SK-N-SH (cell line): ENCODE measurements around the gene TYROBP. TPM values are rescaled to one million over a fixed set of nuclear protein-coding genes. Genes with fewer than 3 reads are reported as not detected.

ENCODE experiments used
- CTCF ChIA-PET: fragments of 300-600, 350-600 bp; formaldehyde crosslinking; extraction: SDS; loops from one replicate; lab custom pipeline; 2021; lab: Yijun Ruan, JAX
- POLR2A ChIA-PET: fragments of 350-600 bp; sonication (Branson Sonifier 250); formaldehyde crosslinking; extraction: SDS; loops from one replicate; lab custom pipeline; 2020; ENCODE audit warnings: antibody characterized with exemption, inconsistent platforms; lab: Yijun Ruan, JAX
- DNase-seq: peaks from one replicate; pipeline ENCODE4 v3.0.0; 2012
- H2AFZ ChIP-seq: fragments of 200-600 bp; sonication (generic); 2 replicates; pipeline ENCODE4 v1.8.1; 2016; ENCODE audit warnings: antibody characterized with exemption, mild to moderate bottlenecking, low read depth
- H3F3A ChIP-seq: fragments of 200-600 bp; sonication (generic); replicated peaks from 2 replicates; pipeline ENCODE3; 2016; ENCODE audit warnings: antibody characterized with exemption, mild to moderate bottlenecking; ENCODE audit not compliant: insufficient read depth
- H3K27ac ChIP-seq, 2 experiments: fragments of 200-500 bp in 1 of 2; fragments of 200-600 bp in 1 of 2; sonication (Bioruptor generic) in 1 of 2; sonication (generic), shearing (Covaris generic) in 1 of 2; 2 replicates each; pipeline versions ENCODE4 v1.5.1 to v1.6.1; 2014 to 2016; ENCODE audit warnings: low read depth in 2 of 2, inconsistent platforms in 1 of 2, low read length in 1 of 2, mild to moderate bottlenecking in 1 of 2, mixed read lengths in 1 of 2
- H3K27me3 ChIP-seq: fragments of 200-600 bp; sonication (generic), shearing (Covaris generic); 2 replicates; pipeline ENCODE4 v1.6.1; 2016; ENCODE audit warnings: mixed run types; ENCODE audit not compliant: insufficient read depth
- H3K36me3 ChIP-seq, 2 experiments: fragments of 200-500 bp in 1 of 2; fragments of 200-600 bp in 1 of 2; sonication (Bioruptor generic) in 1 of 2; sonication (generic) in 1 of 2; replicated peaks in 1 of 2; 2 replicates each; pipeline versions ENCODE3 to v1.5.1; 2014 to 2016; ENCODE audit warnings: low read length in 1 of 2, mild to moderate bottlenecking in 1 of 2; ENCODE audit not compliant: insufficient read depth in 2 of 2, control insufficient read depth in 1 of 2
- H3K4me1 ChIP-seq, 2 experiments: fragments of 200-500 bp in 1 of 2; fragments of 200-600 bp in 1 of 2; sonication (Bioruptor generic) in 1 of 2; sonication (generic), shearing (Covaris generic) in 1 of 2; 2 replicates each; pipeline versions ENCODE4 v1.5.1 to v1.6.1; 2014 to 2016; ENCODE audit warnings: low read depth in 1 of 2, low read length in 1 of 2, mixed run types in 1 of 2; ENCODE audit not compliant: insufficient read depth in 2 of 2, control insufficient read depth in 1 of 2
- H3K4me2 ChIP-seq: fragments of 200-600 bp; sonication (generic), shearing (Covaris generic); 2 replicates; pipeline ENCODE4 v1.6.1; 2017; ENCODE audit warnings: mixed run types
- H3K4me3 ChIP-seq, 2 experiments: fragments of 200-500 bp in 1 of 2; fragments of 200-600 bp in 1 of 2; sonication (Bioruptor generic) in 1 of 2; sonication (generic), shearing (Covaris generic) in 1 of 2; 2 replicates each; pipeline versions ENCODE4 v1.5.1 to v1.8.1; 2014 to 2016; ENCODE audit warnings: low read depth in 2 of 2, inconsistent platforms in 1 of 2, low read length in 1 of 2, mild to moderate bottlenecking in 1 of 2, mixed read lengths in 1 of 2, moderate library complexity in 1 of 2
- H3K79me2 ChIP-seq: fragments of 200-600 bp; sonication (generic); 2 replicates; pipeline ENCODE4 v1.8.1; 2017; ENCODE audit warnings: mild to moderate bottlenecking; ENCODE audit not compliant: insufficient read depth
- H3K9ac ChIP-seq: fragments of 200-600 bp; sonication (generic); 2 replicates; pipeline ENCODE4 v1.6.1; 2017; ENCODE audit warnings: mixed run types
- H3K9me2 ChIP-seq: fragments of 200-600 bp; sonication (generic); 2 replicates; pipeline ENCODE4 v1.6.1; 2017; ENCODE audit warnings: mixed run types
- H3K9me3 ChIP-seq: fragments of 200-600 bp; sonication (generic); 2 replicates; pipeline ENCODE4 v1.6.1; 2017; ENCODE audit warnings: mixed run types, mild to moderate bottlenecking, moderate library complexity
- H4K20me1 ChIP-seq: fragments of 200-600 bp; sonication (generic); 2 replicates; pipeline ENCODE4 v1.6.1; 2017; ENCODE audit warnings: mild to moderate bottlenecking, mixed run types; ENCODE audit not compliant: insufficient read depth
- CHD2 ChIP-seq: fragments of 150-350 bp; IDR thresholded peaks from 2 replicates; pipeline ENCODE4 v1.6.1; 2018; ENCODE audit warnings: low read length; ENCODE audit not compliant: partially characterized antibody
- FOSL2 ChIP-seq: IDR thresholded peaks from 2 replicates; pipeline ENCODE4 v1.4.0; 2012; ENCODE audit warnings: low read depth, mild to moderate bottlenecking, moderate library complexity, borderline replicate concordance
- FOXJ3 ChIP-seq: sonication (generic); formaldehyde crosslinking; IDR thresholded peaks from 2 replicates; pipeline ENCODE4 v1.5.1; 2020; ENCODE audit warnings: mild to moderate bottlenecking, missing genetic modification reagents
- MAX ChIP-seq: IDR thresholded peaks from 2 replicates; pipeline ENCODE4 v1.4.0; 2012; ENCODE audit warnings: low read depth
- MEF2A ChIP-seq: IDR thresholded peaks from 2 replicates; pipeline ENCODE4 v1.4.0; 2012; ENCODE audit warnings: low read depth, borderline replicate concordance
- MXI1 ChIP-seq: IDR thresholded peaks from 2 replicates; pipeline ENCODE4 v1.6.1; 2012; ENCODE audit warnings: mild to moderate bottlenecking, low read depth, low read length, improper control_type of control experiment
- NFIC ChIP-seq: IDR thresholded peaks from 2 replicates; pipeline ENCODE4 v1.4.0; 2012; ENCODE audit warnings: borderline replicate concordance
- RXRA ChIP-seq: IDR thresholded peaks from 2 replicates; pipeline ENCODE4 v1.4.0; 2012; ENCODE audit warnings: low read depth, mild to moderate bottlenecking, borderline replicate concordance
- SMC3 ChIP-seq: IDR thresholded peaks from 2 replicates; pipeline ENCODE4 v1.6.1; 2012; ENCODE audit warnings: low read depth, low read length, improper control_type of control experiment
- WGBS: methylation state at CpG from one replicate; pipeline ENCODE4 v1.1.6; 2017; ENCODE audit warnings: low lambda C conversion rate; 5-methylcytosine and 5-hydroxymethylcytosine counted together
- polyA plus RNA-seq, 3 experiments: library from polyadenylated mRNA; depleted of rRNA; stranded (reverse); fragments of >200 nt; gene quantifications; 2 replicates each; pipeline ENCODE4 v1.2.3, GENCODE V29; 2012

The TYROBP gene
- polyA plus RNA-seq, 1 of the 3 experiments (the other 2 are of a cell fraction): not detected

- no peaks in the 10 kb centered on the region for H3K27me3 ChIP-seq
- TF ChIP-seq CHD2 (no peak), NFIC (no peak), FOSL2 (no peak)
- CTCF ChIA-PET: no interaction called here
- POLR2A ChIA-PET: no interaction called here
- peaks cover 10% of the 10 kb centered on the region for H3F3A ChIP-seq
- no peaks in the 10 kb centered on the region for H3K9me3 ChIP-seq
- 82% methylated on average over 10 of the region's 10 CpGs for WGBS
- H3K9me2 ChIP-seq: no peaks in the 10 kb centered on the region
- no peak overlapping the region for H3K4me3 ChIP-seq
- no peak overlapping the region for H3K9ac ChIP-seq
- peaks cover 11% of the 10 kb centered on the region; the same call in 1 of the 2 replicates for H3K79me2 ChIP-seq
- H3K4me1 ChIP-seq: peaks cover 8 to 22% of the 10 kb centered on the region in 2 experiments; a peak in 3 of 4 replicates
- no peak for DNase-seq
- 0 out of 2 replicates have a peak overlapping the region, but pooled peaks have one; percentile 24 for H3K4me2 ChIP-seq
- no peak overlapping the region for H2AFZ ChIP-seq
- H4K20me1 ChIP-seq: no peaks in the 10 kb centered on the region
- H3K27ac ChIP-seq: no peak overlapping the region
- no peaks in the 10 kb centered on the region for H3K36me3 ChIP-seq
Measured at GRCh38 chr19:35902870-35903475, 5.1 kb downstream of the TYROBP start.

DNA sequence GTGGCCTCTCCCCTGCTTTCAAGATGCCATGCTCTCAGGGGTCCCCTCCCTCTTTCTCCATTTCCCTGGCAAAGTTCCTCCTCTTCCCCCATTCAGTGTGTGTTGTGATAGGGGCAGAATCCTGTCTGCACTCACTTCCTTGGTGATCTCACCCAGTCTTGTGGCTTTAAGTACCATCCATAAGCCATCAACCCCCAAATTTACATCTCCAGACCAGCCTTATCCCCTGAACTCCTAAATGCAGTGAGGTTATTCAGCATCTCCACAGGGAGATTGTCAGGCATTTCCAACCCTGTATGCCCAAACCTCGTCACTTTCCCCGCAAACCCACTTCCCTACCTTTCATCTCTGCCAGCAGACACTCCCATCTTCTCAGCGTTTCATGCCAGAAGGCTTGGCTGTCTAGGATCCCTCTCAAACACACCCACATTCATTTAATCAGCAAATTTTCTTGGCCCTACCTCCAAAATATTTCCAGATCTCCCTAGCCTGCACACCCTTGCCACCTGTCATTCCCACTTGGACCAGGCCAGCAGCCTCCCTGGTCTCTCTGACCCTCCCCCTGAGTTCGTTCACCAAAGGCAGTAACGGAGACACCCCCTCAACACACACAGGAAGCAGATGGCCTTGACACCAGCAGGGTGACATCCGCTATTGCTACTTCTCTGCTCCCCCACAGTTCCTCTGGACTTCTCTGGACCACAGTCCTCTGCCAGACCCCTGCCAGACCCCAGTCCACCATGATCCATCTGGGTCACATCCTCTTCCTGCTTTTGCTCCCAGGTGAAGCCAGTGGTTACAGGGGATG lies 6.0 kb downstream of the TYROBP start, which contains the start of gene HCST:
HCST (plus strand) TSS at position 676 of the 808 bp plus-strand sequence; CDS start at position 741, 65 bp downstream.
- Histone ChIP-seq H3F3A (peaks cover 10% of the 10 kb centered on the region), H3K9ac (no peak within 1 kb of the TSS), H4K20me1 (no peaks in the 10 kb centered on the region), H3K4me1 (peaks cover 8 to 22% of the 10 kb centered on the region in 2 experiments; a peak in 3 of 4 replicates), H3K27me3 (no peaks in the 10 kb centered on the region), H3K9me2 (no peaks in the 10 kb centered on the region), H3K36me3 (no peaks in the 10 kb centered on the region), H3K4me2 (peak within 1 kb of the TSS; percentile 100), H3K27ac (peak within 1 kb of the TSS in 1 of 2 experiments; percentile 54; a peak in 2 of 4 replicates), H3K4me3 (no peak within 1 kb of the TSS), H3K79me2 (peaks cover 11% of the 10 kb centered on the region; the same call in 1 of the 2 replicates), H3K9me3 (no peaks in the 10 kb centered on the region), H2AFZ (peak within 1 kb of the TSS; percentile 51; the same call in 1 of the 2 replicates)
- no peak for TF ChIP-seq MXI1
- no peak for TF ChIP-seq SMC3
- TF ChIP-seq RXRA: no peak
- TF ChIP-seq MEF2A: no peak
- TF ChIP-seq FOXJ3: no peak
- TF ChIP-seq FOSL2: no peak
- TF ChIP-seq CHD2: no peak
- no peak for TF ChIP-seq MAX
- no peak for DNase-seq
- ChIA-PET POLR2A (no interaction called here), CTCF (no interaction called here)
- 71% methylated on average over 6 of the region's 6 CpGs for WGBS
